HG03066 (cell line): Measurements from ENCODE around the gene CLDN2.
"Not testable (repeated sequence)": the region's sequence is repeated elsewhere in the genome, so short reads cannot be mapped to it uniquely, and the experiment has no call there.

ENCODE experiments used
- ATAC-seq: cut with Tn5 transposase; IDR thresholded peaks from one replicate; pipeline ENCODE4 v1.9.1; 2021; ENCODE audit warnings: low read depth; ENCODE audit not compliant: unreplicated experiment

CLDN2 gene

GRCh38 chrX:106919932-106920452 is at the start of gene CLDN2:
Gene CLDN2 (plus strand): TSS chrX:106920402. CDS start chrX:106928229, 7,827 bp downstream.
- ATAC-seq = no peak

- ATAC-seq = not testable (repeated sequence)
Observed at GRCh38 chrX:106872796-106873195, 47.4 kb upstream of the CLDN2 start.

GRCh38 chrX:106874075-106874474 is 46.1 kb upstream of the CLDN2 start:
- ATAC-seq = no peak

- ATAC-seq = no peak
Observed at GRCh38 chrX:106875151-106875550, 45.1 kb upstream of the CLDN2 start.

GRCh38 chrX:106889468-106889867 is 30.7 kb upstream of the CLDN2 start:
- ATAC-seq = no peak

GRCh38 chrX:106891762-106892460 is 28.3 kb upstream of the CLDN2 start:
- ATAC-seq = no peak

GRCh38 chrX:106894392-106894909 is 25.8 kb upstream of the CLDN2 start:
- ATAC-seq = no peak

GRCh38 chrX:106894978-106895452 is 25.2 kb upstream of the CLDN2 start:
- no peak for ATAC-seq

GRCh38 chrX:106897259-106897658 is 22.9 kb upstream of the CLDN2 start:
- ATAC-seq = no peak

- no peak for ATAC-seq
Observed at GRCh38 chrX:106898462-106898861, 21.7 kb upstream of the CLDN2 start.

GRCh38 chrX:106899276-106899675 is 20.9 kb upstream of the CLDN2 start:
- ATAC-seq = no peak

GRCh38 chrX:106899841-106900240 is 20.4 kb upstream of the CLDN2 start:
- no peak for ATAC-seq

GRCh38 chrX:106901341-106901740 is 18.9 kb upstream of the CLDN2 start:
- ATAC-seq = no peak

- no peak for ATAC-seq
Observed at GRCh38 chrX:106901781-106902219, 18.4 kb upstream of the CLDN2 start.

- no peak for ATAC-seq
Observed at GRCh38 chrX:106902684-106903083, 17.5 kb upstream of the CLDN2 start.

GRCh38 chrX:106903291-106903824 is 16.8 kb upstream of the CLDN2 start, which contains the start of gene RIPPLY1:
Gene RIPPLY1 (minus strand): TSS chrX:106903341. CDS start chrX:106903287, 54 bp downstream.
- no peak for ATAC-seq

- no peak for ATAC-seq
Observed at GRCh38 chrX:106903856-106904528, 16.2 kb upstream of the CLDN2 start.

- ATAC-seq = no peak
Observed at GRCh38 chrX:106905064-106905708, 15.0 kb upstream of the CLDN2 start.

GRCh38 chrX:106906361-106906760 is 13.8 kb upstream of the CLDN2 start:
- ATAC-seq = no peak

- ATAC-seq = no peak
Observed at GRCh38 chrX:106912864-106913263, 7.3 kb upstream of the CLDN2 start.
